Sigmoid colon (tissue), 7 donors: ENCODE measurements around the gene CARMIL1. TPM values are rescaled to one million over a fixed set of nuclear protein-coding genes. Genes with fewer than 3 reads are reported as not detected.

Experiments
- DNase-seq: peaks from one replicate; pipeline ENCODE4 v3.0.0-alpha.2; 2019
- H3K27ac ChIP-seq, 4 donors: fragments of 200-600 bp; sonication (generic); one replicate each; pipeline ENCODE4 v1.5.1; 2016 to 2019; ENCODE audit warnings: mild to moderate bottlenecking in 1 of 4
- H3K27me3 ChIP-seq, 3 donors: fragments of 200-600 bp; sonication (generic); one replicate each; pipeline ENCODE4 v1.5.1; 2019; ENCODE audit warnings: mild to moderate bottlenecking in 1 of 3
- H3K36me3 ChIP-seq, 4 donors: fragments of 200-600 bp; sonication (generic); one replicate each; pipeline ENCODE4 v1.5.1; 2016 to 2019
- H3K4me1 ChIP-seq, 4 donors: fragments of 200-600 bp; sonication (generic); one replicate each; pipeline ENCODE4 v1.5.1; 2017 to 2019
- H3K4me3 ChIP-seq, 4 donors: fragments of 200-600 bp; sonication (generic); one replicate each; pipeline ENCODE4 v1.5.1; 2017 to 2019; ENCODE audit warnings: mild to moderate bottlenecking in 2 of 4, moderate library complexity in 1 of 4
- H3K9me3 ChIP-seq, 4 donors: fragments of 200-600 bp in 3 of 4; sonication (generic) in 3 of 4; one replicate each; pipeline versions ENCODE4 v1.5.1 to v1.6.1; 2013 to 2019
- EP300 ChIP-seq, 4 donors: sonication (generic); formaldehyde crosslinking; IDR thresholded peaks; one replicate each; pipeline ENCODE4 v1.6.1; 2017; ENCODE audit warnings: antibody characterized with exemption in 4 of 4
- POLR2A ChIP-seq, 2 donors: fragments of 450-650 bp; IDR thresholded peaks; one replicate each; pipeline ENCODE4 v1.6.1; 2016; ENCODE audit warnings: antibody characterized with exemption in 2 of 2, mild to moderate bottlenecking in 2 of 2, moderate library complexity in 2 of 2
- POLR2AphosphoS5 ChIP-seq, 4 donors: sonication (generic); formaldehyde crosslinking; IDR thresholded peaks; one replicate each; pipeline ENCODE4 v1.6.1; 2017; ENCODE audit warnings: antibody characterized with exemption in 4 of 4
- WGBS, 2 donors: extraction: QIAGEN DNeasy Blood & Tissue Kit; methylation state at CpG; one replicate each; pipeline ENCODE4 v1.1.7; 2013; 5-methylcytosine and 5-hydroxymethylcytosine counted together
- intact Hi-C: fragments of 100-400 bp; cut with DNase I; formaldehyde crosslinking; loops from one replicate; pipeline ENCODE4 v1.15.1; 2023
- polyA plus RNA-seq, 3 donors: library from polyadenylated mRNA; stranded (reverse); fragments of 200-250 nt; gene quantifications; one replicate each; pipeline ENCODE4 v1.2.3, GENCODE V29; 2013
- total RNA-seq, 4 donors: library from RNA; depleted of rRNA; stranded (reverse); fragments of >200 nt; gene quantifications; one replicate each; pipeline ENCODE4 v1.1.0, GENCODE V29; 2016
- TF ChIP-seq, protein P1 (sequence below), 4 experiments: fragments of 450-650 bp in 3 of 4; fragments of 200-600 bp in 1 of 4; IDR thresholded peaks; one replicate each; pipeline ENCODE4 v1.5.1; 2016 to 2019; ENCODE audit warnings: antibody characterized with exemption in 4 of 4, mild to moderate bottlenecking in 3 of 4, moderate library complexity in 2 of 4
- donor health status: healthy with polysubstance abuse.
- donor health status: Bipolar disorder and iron deficiency.
- donor health status: healthy.

Gene CARMIL1
- total and polyA plus RNA-seq, 7 donors, result 3.4 to 24.0 (median 8.2) TPM

DNA sequence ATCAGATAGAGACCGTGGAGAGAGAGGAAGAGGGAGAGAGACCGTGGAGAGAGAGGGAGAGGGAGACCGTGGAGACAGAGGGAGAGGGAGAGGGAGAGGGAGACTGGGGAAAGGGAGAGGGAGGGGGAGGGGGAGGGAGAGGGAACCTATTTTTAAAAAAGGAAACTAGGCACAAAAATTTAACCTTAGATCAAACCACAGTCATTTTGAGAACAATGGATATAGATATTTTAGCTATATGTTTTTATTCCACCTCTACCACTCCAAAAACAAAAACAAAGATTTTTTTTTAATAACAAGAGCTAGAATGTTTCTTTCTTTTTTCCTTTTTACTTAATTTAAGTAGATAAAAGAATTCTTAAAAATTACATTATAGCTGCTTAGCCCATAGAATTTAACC, 307.8 kb downstream of the CARMIL1 start:
- DNase-seq, result no peak
- Histone ChIP-seq H3K36me3 (no peaks in the 10 kb centered on the region), H3K4me3 (no peak overlapping the region), H3K4me1 (no peaks in the 10 kb centered on the region), H3K9me3 (no peaks in the 10 kb centered on the region), H3K27me3 (no peaks in the 10 kb centered on the region), H3K27ac (no peak overlapping the region)
- 94 to 97% methylated on average over 3 of the region's 3 CpGs for WGBS, 2 donors
- intact Hi-C loops, result no loop called here
- TF ChIP-seq, protein P1, sequence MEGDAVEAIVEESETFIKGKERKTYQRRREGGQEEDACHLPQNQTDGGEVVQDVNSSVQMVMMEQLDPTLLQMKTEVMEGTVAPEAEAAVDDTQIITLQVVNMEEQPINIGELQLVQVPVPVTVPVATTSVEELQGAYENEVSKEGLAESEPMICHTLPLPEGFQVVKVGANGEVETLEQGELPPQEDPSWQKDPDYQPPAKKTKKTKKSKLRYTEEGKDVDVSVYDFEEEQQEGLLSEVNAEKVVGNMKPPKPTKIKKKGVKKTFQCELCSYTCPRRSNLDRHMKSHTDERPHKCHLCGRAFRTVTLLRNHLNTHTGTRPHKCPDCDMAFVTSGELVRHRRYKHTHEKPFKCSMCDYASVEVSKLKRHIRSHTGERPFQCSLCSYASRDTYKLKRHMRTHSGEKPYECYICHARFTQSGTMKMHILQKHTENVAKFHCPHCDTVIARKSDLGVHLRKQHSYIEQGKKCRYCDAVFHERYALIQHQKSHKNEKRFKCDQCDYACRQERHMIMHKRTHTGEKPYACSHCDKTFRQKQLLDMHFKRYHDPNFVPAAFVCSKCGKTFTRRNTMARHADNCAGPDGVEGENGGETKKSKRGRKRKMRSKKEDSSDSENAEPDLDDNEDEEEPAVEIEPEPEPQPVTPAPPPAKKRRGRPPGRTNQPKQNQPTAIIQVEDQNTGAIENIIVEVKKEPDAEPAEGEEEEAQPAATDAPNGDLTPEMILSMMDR (IDR thresholded peaks at IDR 0.05), result no peak
- TF ChIP-seq EP300 (IDR thresholded peaks at IDR 0.05) (no peak), POLR2AphosphoS5 (IDR thresholded peaks at IDR 0.05) (no peak), POLR2A (IDR thresholded peaks at IDR 0.05) (no peak)

DNA sequence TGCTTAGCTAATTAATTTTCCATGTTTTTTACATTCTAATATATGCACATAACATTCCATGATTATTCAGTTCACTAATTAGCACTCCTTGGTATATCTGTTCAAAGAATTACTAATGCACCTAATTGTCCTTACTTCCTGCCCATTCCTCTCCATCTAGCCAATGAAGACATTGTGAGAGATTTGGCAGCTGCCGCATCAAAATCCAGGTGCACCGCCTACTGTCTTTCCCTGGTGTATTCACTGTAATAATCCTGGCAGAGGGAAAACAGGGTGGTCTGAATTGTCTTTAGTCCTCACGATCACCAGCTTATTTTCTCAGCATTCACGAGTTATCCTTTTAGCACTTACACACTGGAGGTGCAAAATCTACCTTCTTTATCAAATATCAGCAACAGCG, 311.8 kb downstream of the CARMIL1 start:
- Histone ChIP-seq H3K9me3 (no peaks in the 10 kb centered on the region), H3K27me3 (no peaks in the 10 kb centered on the region), H3K36me3 (no peaks in the 10 kb centered on the region), H3K4me3 (no peak overlapping the region), H3K27ac (no peak overlapping the region), H3K4me1 (no peaks in the 10 kb centered on the region)
- TF ChIP-seq EP300 (IDR thresholded peaks at IDR 0.05) (no peak), POLR2A (IDR thresholded peaks at IDR 0.05) (no peak), POLR2AphosphoS5 (IDR thresholded peaks at IDR 0.05) (no peak)
- TF ChIP-seq, protein P1 (IDR thresholded peaks at IDR 0.05), result no peak
- no peak for DNase-seq
- intact Hi-C loops, result no loop called here
- WGBS, 2 donors, result 93 to 96% methylated on average over 5 of the region's 5 CpGs

DNA sequence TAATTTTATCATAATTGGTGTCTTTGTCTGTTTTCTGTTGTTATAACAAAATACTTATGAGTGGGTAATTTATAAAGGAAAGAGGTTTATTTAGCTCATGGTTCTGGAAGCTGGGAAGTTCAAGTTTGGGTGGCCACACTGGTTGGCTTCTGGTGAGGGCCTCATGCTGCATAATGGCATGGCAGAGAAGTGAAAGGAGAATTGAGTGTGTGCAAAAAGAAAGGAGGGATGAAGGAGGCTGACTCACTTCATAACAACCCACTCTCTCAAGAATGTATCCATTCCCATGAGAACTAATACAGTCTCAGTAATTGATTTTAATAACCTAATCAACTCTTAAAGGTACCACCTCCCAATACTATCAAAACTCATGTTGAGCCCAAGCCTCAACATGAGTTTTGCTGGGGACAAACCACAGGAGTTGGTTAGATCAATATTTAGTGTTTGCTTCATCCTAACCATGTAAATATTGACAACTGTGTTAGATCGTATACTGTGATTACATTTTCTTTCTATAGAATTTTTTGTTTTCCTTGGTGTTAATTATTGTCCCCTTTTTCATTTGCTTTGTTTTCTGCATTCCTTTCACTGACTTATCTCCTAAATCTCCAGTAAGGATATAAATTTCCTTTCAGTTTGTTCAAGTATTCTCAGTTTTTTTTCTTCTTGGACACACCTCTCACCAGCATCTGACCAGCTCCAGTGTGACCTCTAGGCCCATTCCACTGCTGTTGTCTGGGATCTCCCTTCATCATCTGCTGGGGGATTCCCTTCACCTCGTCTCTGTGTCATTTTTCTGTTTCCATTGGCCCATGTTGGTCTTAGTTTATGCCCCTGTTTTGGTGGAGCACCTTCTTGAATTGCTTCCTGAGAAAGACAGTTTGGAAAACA, 318.0 kb downstream of the CARMIL1 start:
- 42 to 68% methylated on average over 2 of the region's 2 CpGs for whole genome bisulfite sequencing, 2 donors
- Histone ChIP-seq H3K9me3 (no peaks in the 10 kb centered on the region), H3K36me3 (no peaks in the 10 kb centered on the region), H3K4me1 (no peaks in the 10 kb centered on the region), H3K27me3 (no peaks in the 10 kb centered on the region), H3K27ac (no peak overlapping the region), H3K4me3 (no peak overlapping the region)
- no peak for TF ChIP-seq POLR2A (IDR thresholded peaks at IDR 0.05)
- no peak for TF ChIP-seq POLR2AphosphoS5 (IDR thresholded peaks at IDR 0.05)
- TF ChIP-seq, protein P1 (IDR thresholded peaks at IDR 0.05), result no peak
- no peak for TF ChIP-seq EP300 (IDR thresholded peaks at IDR 0.05)
- DNase-seq, result no peak
- intact Hi-C loops, result no loop called here

DNA sequence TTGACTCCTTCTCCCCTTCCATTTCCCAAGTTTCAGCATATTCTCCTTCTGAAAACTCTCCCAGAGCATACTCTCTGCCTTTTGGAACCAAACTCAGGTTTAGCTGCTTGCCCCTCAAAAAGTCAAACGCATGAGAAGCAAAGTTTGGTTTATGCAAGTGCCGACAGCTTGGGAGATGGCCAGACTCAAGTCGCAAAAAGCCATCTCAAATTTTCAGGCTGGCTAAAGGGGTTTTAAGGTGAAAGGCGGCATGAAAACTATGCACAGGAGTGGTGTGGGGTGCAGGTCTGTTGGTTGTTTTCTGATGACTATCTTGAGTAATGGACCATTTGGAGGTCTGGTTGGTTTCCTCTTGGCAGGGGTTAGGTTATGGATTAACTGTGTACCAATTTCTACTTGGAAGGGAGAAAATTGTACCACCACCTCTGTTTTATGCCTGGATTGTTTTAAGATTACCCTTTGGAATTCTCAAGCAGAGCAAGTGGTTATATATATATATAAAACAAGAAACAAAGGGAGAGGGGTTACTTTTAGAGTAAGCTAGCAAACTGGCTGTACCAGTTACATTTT, 320.4 kb downstream of the CARMIL1 start:
- Histone ChIP-seq H3K9me3 (no peaks in the 10 kb centered on the region), H3K4me3 (no peak overlapping the region), H3K27ac (no peak overlapping the region), H3K4me1 (no peaks in the 10 kb centered on the region), H3K27me3 (no peaks in the 10 kb centered on the region), H3K36me3 (no peaks in the 10 kb centered on the region)
- TF ChIP-seq POLR2A (IDR thresholded peaks at IDR 0.05) (no peak), POLR2AphosphoS5 (IDR thresholded peaks at IDR 0.05) (no peak), EP300 (IDR thresholded peaks at IDR 0.05) (no peak)
- TF ChIP-seq, protein P1 (IDR thresholded peaks at IDR 0.05), result no peak
- 87 to 91% methylated on average over 4 of the region's 4 CpGs for WGBS, 2 donors
- intact Hi-C loops, result loop anchor here (5.0 kb wide), 2 partner anchors 332 to 377 kb away; no protein-coding TSS in a partner anchor
- no peak for DNase-seq
